OCI-LY7 (cell line): ENCODE data around the gene IGFL4.

ENCODE experiments used
- CTCF ChIP-seq: fragments of 200-600 bp; sonication (generic); conservative IDR thresholded peaks from 2 replicates; pipeline ENCODE4 v1.5.1; 2014; ENCODE audit warnings: mild to moderate bottlenecking, antibody characterized with exemption, low read length, moderate library complexity, mixed read lengths
- EZH2phosphoT487 ChIP-seq: fragments of 200-600 bp; sonication (generic); IDR thresholded peaks from 2 replicates; pipeline ENCODE4 v1.6.1; 2018; ENCODE audit warnings: low read depth, borderline replicate concordance, mild to moderate bottlenecking, mixed run types, antibody characterized with exemption, low read length, moderate library complexity, mixed read lengths

DNA sequence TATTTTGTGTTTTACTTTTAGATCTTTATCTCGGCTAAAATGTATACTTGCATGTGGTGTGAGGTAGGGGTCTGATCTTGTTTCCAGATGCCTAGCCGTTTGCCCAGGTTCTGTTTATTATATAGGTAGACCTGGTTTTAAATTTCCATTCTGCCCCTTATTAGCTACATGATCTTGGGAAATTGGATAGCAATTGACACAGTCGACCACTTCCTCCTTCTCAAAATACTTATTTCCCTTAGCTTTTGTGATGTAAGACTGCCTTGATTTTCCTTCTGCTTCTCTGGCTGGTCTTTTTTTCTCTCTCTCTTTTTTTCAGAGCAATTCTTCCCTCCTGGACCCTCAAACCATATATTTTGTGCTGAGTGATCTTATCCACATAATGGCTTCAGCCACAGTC, 15.0 kb downstream of the IGFL4 start:
- TF ChIP-seq CTCF: no peak
- TF ChIP-seq EZH2phosphoT487: no peak
